NK-92 (cell line): ENCODE data around the gene UBE2J1.

ENCODE experiments used
- DNase-seq: peaks from one replicate; lab custom pipeline; 2025; ENCODE audit not compliant: unreplicated experiment; lab: John Stamatoyannopoulos, UW

Gene UBE2J1

DNA sequence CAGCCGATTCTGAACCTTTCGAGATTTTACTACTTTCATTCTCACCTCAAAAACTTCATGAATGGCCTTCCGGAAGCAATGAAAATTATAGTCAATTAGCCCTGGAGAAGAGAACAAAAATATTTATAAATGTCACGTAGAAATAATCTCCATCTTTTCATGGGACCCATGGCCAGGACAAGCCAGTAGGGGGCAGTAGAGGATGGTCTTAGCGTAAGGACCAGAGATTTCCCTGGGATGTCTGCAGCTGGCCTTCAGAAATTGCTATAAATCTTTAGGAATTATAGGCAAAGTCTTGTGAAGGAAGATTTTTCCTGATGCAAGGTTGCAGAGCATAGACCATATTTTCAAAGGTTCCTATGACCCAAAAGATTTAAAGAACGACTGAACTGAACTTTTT, 15.6 kb upstream of the UBE2J1 start:
- no peak for DNase-seq

DNA sequence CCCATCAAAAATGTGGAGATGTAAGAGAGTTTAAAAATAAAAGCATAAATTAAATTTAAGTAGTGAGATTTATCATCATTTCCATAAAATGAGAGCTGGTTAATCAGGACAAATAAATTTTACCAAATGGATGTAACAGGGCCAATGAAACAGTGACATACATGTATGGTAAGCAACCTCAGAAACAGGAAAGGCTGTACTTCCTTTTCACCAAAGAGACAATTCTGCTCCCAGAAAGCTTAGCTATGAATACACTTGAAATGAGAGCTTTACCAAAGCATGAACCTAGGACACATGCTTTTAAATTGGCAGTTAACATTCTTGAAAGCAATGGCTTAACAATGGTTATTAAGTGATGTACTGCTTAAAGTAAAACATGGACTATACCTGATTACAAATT, 12.1 kb upstream of the UBE2J1 start:
- DNase-seq: no peak

DNA sequence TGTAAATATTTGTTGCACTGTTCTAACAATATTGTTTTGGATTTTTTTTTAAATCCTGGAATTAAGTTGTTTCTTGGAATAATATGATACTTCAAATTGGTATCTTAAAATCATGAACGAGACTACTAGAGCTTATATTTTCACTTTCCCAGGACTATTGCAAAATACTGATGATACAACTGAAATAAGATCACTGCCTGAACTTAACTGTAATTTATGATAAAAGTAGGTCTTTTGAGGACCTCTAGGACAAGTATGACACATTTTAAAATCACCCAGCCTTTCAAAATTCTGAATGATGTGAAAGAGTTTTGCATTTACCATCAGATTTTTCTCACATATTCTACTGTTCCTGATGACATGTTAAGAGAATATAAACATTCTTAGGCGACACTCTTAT, 8.6 kb upstream of the UBE2J1 start:
- no peak for DNase-seq

DNA sequence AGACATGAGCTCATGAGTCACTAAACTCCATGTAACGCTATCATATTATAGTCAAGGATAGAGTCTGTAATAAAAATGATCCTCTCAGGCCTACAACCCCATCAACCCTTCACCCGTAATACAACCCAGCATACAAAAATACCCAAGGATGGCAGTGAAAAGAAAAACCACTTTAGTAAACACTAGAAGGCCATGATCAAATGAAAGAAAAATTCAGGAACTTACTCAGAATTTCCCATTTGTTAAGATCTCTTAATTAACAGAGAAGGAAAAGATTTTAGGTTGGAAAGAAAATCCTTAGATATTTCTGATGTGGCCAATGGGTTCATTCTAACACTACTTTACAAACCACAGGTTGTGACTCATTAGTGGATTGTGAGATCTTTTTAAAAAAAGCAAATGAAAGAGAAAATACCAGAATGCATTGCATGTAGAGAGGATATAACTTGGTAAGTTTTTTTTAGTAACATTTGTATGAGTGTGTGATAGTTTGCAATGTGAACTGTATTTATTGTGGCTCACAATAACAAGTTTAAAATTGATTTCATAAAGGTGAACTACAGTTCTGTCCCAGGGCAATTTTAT, 8.0 kb upstream of the UBE2J1 start:
- no peak for DNase-seq

DNA sequence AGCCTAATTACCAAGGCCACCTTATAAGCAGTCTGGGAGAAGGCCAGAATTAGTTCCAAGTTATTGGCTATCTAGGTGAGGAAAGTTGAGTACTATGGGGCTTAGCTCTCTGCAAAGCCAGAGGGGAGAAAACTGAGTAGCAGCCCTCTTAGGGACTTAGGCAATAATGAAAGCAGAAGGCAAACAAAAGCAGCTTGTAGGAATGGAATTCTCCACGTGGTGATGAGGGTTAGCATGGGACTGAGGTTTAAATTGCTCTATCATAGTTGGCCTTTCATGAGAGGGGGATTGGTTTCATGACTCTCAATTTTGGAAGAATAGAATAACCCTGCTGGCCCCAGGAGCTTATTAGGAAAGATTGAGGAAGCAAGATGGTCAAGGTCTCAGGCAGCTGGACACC, 7.0 kb upstream of the UBE2J1 start:
- no peak for DNase-seq

DNA sequence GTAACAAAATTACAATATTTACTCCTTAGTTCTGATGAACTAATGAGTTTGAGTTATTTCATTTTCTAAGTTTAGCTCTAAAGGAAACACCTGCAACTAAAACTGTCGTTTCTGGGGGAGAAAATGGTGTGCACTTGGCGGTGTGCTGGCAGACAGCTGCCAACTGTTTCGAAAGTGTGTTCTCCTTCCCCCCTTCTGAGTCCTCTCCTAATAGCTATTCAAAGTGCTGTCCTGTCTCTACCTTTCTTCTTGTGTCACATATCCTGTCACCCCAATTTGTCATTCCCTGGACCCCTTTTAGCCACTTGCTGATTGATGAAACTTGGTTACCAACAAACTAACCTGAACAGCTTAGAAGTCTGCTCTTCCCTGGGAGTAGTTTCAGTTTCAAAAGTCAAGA, 4.9 kb upstream of the UBE2J1 start:
- DNase-seq: no peak

DNA sequence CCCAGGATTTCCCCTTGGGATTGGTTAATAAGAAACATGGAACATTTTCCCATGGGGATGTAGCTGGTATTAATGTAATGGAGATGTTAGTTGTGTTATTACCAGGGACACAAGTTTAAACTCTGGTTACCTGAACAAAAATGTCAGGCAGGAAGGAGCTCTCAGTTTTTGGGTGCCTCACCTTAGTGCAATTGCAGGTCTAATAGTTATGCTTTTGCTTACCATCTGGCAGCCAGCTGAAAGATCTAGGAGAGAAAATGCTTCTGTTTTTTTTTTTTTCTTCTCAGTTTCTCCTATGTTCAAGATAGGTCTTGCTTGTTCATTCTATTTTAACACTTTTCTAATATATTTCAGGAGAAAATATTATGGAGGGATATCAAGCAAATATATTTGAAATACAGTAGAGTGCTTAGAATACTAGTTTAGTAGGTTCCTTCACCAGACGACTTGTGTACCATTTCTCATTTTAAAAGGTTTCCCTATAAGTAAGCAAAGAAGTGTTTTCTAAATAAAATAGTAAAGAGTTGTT, 4.2 kb upstream of the UBE2J1 start:
- no peak for DNase-seq

DNA sequence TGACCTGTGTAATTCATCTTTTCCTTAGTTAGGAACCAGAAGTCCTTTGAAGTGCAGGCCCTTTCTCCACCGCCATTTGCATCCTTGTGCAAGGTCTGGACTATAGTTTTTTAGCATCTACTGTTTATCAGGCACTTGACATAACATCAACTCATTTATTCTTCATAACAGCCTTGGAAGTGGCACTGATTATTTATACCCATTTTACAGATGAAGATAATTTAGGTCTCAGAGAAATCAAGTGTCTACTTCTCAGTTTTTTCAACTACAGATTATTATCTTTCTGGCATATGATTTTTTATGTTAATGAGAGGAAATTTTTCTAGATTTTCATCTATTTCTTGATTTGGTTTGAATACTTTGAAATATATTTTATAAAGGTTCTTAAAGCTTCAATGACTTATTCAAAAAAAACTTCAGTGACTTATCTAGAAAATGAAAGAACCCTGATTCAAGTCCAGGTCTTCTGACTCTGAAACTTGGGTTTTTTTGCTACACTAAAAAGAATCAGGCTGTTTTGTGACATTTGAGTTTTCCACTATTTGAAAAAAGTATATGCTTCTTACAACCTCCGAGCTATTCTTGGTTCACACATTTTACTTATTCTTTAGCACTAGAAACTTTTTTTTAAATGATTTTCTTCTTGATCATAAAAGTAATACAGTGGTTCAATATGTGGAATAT, 3.1 kb upstream of the UBE2J1 start:
- DNase-seq: no peak

DNA sequence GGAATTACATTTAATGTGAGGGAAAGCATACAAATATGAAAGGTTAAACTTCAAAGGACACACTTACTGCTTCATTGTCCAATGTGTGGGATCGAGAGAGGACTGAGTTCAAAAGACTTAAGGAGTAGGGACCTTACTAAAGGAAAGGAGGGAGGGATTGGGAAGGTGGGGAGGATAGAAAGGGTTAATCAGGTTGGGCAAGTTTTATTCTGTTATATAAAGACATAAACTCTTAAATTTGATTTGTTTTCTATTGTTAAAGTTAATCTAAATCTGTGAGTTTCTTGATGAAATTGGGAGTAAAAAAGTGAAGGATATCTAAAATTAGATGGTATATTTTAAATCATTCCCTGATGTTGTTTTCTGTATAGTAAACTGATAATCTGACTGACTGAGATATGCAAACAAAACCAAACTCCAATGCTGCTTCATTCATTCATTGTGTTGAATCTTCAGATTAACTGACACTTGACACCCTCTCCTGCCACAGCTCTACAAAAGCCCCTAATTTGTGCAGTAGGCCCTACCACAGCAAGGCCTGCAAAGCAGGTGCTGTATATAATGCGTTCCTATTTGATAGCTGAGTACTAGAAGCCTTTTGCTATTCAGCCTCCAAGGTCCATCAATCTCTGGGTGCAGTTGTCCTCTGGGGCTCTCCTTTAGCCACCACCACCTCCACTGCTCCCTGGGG, 1.3 kb upstream of the UBE2J1 start:
- DNase-seq: no peak

DNA sequence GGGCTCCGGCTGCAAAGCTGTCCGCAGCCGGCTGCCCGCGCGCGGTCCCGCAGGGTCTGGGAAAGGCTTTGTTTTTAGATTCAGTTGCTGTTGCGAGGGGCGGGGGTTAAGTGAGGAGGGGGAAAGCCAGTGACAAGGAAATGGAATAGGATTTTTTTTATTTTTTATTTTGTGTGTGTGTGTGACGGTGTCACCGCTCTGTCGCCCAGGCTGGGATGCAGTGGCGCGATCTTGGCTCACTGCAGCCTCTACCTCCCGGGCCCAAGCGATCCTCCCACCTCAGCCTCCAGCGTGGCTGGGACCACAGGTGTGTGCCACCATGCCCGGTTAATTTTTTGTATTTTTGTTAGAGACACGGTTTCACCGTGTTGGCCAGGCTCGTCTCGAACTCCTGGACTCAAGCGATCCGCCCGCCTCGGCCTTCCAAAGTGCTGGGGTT, 615 bp upstream of the UBE2J1 start:
- DNase-seq: no peak

DNA sequence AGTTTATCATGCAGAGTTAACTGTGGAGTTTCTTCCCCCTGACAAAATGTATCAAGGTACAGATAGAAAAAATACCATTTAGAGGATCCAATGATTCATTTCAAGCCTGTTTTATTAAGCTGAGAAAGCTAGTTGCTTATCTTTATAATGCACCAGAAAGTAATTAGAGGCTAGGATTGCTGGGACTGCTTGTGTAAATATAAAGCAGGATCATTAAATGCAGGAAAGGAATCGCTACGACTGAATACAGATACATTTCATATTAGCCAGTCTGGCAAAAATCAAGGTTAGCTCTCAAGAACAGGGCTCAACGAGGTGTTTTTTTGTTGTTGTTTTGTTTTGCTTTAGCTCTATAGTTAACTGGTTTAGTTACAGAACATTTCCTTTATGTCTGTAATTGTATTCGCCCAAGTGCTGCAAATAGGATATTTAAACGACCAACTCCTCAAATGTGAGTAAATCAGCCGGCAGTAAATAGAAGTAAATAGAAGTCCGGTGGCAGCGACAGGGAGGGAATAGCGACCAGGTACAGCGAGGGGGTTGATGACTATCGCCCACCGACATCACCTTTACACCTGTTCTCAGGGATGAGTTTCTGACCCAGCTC, 748 bp downstream of the UBE2J1 start:
- DNase-seq: no peak

DNA sequence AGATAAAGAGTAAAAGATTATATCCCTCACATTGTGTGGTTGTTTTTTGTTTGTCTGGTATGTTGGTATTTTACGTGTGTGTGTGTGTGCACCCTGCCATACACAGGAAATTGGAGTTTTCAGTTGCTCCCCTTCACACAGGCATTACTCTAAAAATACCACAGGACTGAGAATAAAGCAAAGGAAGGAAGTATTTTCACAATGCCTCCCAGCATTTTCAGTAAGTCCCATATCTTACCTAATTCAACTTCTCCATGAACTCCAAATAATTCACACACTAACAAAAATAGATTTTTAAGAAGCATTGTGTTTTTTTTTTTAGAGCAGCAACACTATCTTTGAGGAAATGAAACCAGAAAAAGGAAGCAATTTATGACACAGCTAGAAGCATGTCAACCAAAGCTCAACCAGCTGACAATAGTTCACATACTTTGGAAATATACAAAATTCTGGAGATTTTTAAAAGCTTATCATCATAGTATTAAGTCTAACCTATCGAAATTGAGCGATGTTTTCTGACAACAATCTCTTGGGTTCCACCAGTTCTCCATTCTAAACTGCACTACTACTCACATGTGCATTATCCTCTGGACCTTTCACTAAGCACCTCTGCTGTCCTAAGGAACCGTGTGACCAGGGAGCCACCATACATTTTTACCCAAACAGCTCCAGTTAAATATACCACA, 2.1 kb downstream of the UBE2J1 start:
- no peak for DNase-seq

DNA sequence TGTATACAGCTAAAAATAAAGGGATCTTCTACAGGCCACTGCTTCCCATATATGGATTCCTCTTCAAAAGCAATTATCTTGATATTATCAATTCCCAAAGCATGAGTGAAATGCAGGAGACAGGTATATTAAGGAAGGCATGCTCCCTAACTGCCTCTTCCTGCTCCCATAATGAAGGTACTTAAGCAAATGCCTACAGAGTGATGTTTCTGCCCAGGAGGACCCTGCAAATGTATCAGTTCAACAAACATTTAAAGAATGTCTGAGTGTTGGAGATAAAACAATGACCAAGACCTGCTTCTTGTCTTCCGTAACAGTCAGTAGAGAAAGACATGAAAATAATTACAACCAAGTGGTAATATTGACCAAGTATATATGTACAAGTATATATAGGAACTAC, 4.2 kb downstream of the UBE2J1 start:
- DNase-seq: no peak

DNA sequence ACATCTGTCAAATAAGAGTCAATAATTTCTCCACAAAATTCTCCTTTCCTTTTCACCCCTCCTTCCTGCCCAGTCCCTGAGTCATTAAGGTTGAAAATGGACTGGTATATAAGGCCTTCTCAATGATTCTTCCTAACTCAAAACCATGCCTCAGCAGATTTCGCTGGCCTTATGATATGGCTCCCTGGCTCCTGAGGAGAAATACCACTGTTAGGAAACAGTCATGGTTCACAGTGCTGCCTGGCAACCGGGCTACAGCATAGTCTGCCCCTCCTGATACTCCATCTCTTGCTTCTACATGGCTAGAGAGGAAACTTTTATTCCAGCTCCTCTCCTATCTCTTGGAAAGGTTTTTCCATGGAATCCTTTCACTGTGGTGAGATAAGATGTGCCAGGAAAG, 4.7 kb downstream of the UBE2J1 start:
- DNase-seq: no peak

DNA sequence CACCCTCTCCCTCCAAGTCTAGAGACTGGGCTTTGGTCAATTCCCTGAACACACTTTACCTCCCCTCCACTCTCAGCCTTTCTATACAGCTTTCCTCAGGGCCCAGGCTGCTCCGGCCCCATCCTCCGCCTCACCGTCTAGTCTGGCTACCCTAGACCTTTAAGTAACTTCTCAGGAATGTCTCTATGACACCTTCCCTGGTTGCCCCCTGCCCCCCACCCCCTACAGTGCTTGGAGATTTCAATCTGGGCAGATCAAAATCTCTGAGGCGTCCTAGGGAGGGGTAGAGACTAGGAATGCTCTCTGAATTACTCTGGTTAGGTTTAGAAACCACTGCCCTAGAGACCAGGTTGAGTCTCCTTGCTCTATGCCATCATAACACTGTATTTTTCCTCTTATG, 6.1 kb downstream of the UBE2J1 start:
- DNase-seq: no peak

DNA sequence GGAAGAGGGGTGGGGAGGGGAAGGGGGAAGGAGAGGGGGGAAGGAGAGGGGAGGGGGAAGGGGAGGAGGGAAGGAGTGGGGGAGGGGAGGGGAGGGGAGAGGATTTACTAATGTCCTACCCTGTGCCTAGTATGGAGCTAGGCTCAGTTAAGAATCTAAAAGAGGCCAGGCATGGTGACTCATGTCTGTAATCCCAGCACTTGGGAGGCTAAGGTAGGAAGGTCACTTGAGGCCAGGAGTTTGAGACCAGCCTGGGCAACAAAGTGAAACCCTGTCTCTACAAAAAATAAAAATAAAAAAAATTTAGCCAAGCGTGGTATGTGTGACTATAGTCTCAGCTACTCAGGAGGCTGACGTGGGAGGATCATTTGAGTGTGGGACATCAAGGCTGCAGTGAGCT, 13.0 kb downstream of the UBE2J1 start:
- no peak for DNase-seq

DNA sequence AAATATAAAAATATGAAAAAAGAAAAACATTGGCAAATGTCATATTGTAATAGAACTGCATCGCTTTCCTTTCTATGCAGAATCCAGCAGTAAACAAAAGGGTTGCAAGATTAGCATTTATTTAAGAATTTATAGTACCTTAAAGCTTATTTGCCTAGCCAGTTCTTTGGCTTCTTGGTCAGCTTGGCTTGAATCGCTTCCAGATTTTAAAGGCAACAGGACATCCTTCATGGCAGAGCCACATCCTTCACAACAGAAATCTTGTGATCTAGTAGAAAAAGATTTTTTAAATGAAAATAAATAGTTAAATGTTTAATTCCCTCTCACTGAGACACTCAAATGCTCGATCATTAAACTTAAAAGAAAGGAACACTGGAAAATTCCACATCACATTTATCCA, 17.4 kb downstream of the UBE2J1 start:
- DNase-seq: no peak

DNA sequence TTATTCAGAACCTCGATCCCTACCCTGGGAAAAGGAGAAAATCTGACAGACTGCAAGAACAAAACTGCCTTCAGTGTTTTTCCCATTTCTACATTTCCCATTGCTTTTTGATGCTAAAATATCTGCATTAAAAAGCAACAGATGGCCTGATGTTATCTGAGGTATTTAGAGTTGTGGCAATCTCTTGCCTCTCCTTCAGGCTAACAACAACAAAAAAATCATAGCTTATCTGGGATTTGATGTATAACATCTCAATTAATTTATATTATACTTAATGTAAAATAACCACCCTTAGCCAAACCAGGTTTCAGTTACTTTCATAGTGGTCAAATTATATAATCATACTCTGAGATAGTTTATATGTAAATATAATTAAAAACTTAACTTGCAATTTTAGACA, 21.6 kb downstream of the UBE2J1 start:
- no peak for DNase-seq

DNA sequence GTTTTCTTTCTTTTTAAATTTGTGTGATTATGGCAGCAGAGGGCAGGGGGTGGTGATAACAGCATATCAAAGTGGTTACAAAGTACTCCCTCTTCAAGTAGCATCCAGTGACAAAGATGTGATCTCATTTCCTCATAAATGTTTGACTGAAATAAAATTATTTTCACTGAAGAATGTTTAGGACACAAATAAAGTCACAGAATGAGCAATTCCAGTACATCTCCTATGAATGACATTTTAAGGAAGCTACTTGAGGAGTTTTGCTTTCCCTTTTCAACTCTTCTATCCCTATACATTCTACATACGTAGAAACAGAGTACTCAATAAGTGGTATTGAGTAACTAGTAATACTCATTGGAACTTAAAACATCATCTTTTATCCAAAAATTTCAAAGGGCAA, 23.5 kb downstream of the UBE2J1 start:
- DNase-seq: no peak

DNA sequence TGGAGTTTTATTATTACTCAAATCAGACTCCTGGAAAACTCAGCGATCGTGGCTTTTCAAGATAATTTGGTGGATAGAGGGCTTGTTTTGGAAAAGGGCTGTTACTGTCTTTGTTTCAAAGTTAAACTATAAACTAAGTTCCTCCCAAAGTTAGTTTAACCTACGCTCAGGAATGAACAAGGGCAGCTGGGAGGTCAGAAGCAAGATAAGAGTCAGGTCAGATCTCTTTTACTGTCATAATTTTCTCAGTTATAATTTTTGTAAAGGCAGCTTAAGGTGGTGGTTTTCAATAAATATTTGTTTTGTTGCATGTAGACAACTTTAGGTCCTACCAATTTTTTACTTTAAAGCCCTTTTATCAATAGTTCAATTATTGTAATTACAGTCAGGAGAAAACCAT, 28.2 kb downstream of the UBE2J1 start:
- DNase-seq: no peak

DNA sequence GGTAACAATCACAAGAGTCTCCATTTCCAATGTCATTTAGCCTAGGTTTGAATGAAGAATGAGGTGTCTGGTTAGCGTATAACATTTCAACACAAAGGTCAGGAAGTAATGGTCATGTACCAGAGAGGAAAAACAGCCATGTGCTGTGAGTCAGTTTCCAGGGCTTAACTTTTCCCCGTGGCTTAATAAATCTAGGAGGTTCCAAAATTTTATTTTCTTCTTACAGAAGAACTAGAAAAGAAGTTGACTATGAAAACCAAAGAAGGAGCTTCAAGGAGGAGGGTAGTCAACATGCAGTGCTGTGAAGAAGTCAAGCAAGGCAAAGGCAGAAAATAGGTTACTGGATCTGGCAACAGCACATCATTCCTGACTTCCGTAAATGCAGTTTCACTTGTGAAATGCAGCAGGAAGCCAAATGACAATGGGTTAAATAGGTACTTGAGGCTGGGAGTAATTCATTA, 29.0 kb downstream of the UBE2J1 start:
- no peak for DNase-seq
